NCI-H1436 treated with DMSO at 0.1 percent for 48 hours (cell line): Measurements from ENCODE around the gene TMIE.

ENCODE experiments used
- DNase-seq: peaks from one replicate; lab custom pipeline; 2025; lab: John Stamatoyannopoulos, UW

TMIE gene

GRCh38 chr3:46709157-46709654 lies 8.0 kb downstream of the TMIE start:
- no peak for DNase-seq

GRCh38 chr3:46709721-46710120 lies 8.5 kb downstream of the TMIE start:
- DNase-seq: no peak

- DNase-seq: no peak
Measured at GRCh38 chr3:46710229-46710628, 9.0 kb downstream of the TMIE start.

GRCh38 chr3:46710671-46711295 lies 9.6 kb downstream of the TMIE start:
- DNase-seq: no peak

GRCh38 chr3:46711305-46711704 lies 10.1 kb downstream of the TMIE start:
- DNase-seq: no peak

- no peak for DNase-seq
Measured at GRCh38 chr3:46711760-46712159, 10.6 kb downstream of the TMIE start.

GRCh38 chr3:46712191-46713049 lies 11.2 kb downstream of the TMIE start:
- DNase-seq: no peak

GRCh38 chr3:46713050-46713897 lies 12.1 kb downstream of the TMIE start:
- no peak for DNase-seq

- DNase-seq: no peak
Measured at GRCh38 chr3:46713898-46714552, 12.8 kb downstream of the TMIE start.

GRCh38 chr3:46714728-46715506 lies 13.7 kb downstream of the TMIE start:
- DNase-seq: no peak

- no peak for DNase-seq
Measured at GRCh38 chr3:46715507-46716175, 14.4 kb downstream of the TMIE start.

GRCh38 chr3:46716461-46717441 lies 15.6 kb downstream of the TMIE start:
- DNase-seq: no peak

- no peak for DNase-seq
Measured at GRCh38 chr3:46717447-46718231, 16.4 kb downstream of the TMIE start, which contains the start of gene PRSS50. PRSS50 (minus strand) TSS chr3:46717869; CDS start chr3:46717824, 45 bp downstream.

GRCh38 chr3:46719044-46719565 lies 17.9 kb downstream of the TMIE start:
- DNase-seq: no peak

GRCh38 chr3:46719735-46720271 lies 18.6 kb downstream of the TMIE start:
- no peak for DNase-seq

GRCh38 chr3:46721009-46721408 lies 19.8 kb downstream of the TMIE start:
- no peak for DNase-seq

- DNase-seq: no peak
Measured at GRCh38 chr3:46722443-46722842, 21.3 kb downstream of the TMIE start.

- DNase-seq: no peak
Measured at GRCh38 chr3:46724424-46724823, 23.2 kb downstream of the TMIE start.
